ENCODE data around the gene NOTCH3. TPM values are rescaled to one million over a fixed set of nuclear protein-coding genes. Genes with fewer than 3 reads are reported as not detected.

Gene NOTCH3
- total RNA-seq (17.2 and 25.2 TPM in 2 replicates), polyA plus RNA-seq (30.0 and 34.8 TPM in 2 replicates)

- H3K4me2 ChIP-seq: peak within 1 kb of the TSS; percentile 97
- no peaks in the 10 kb centered on the region for H3K9me3 ChIP-seq (ENCODE audit: low read depth)
- peaks cover 20% of the 10 kb centered on the region for H3K79me2 ChIP-seq
- H3K4me1 ChIP-seq (ENCODE audit: insufficient read depth): peaks cover 6% of the 10 kb centered on the region
- peak within 1 kb of the TSS; percentile 93 for H3K4me3 ChIP-seq
- H3K27me3 ChIP-seq: no peaks in the 10 kb centered on the region
- peaks cover 10% of the 10 kb centered on the region for H4K20me1 ChIP-seq (ENCODE audit: insufficient read depth, poor library complexity, severe bottlenecking)
- WGBS (ENCODE audit: low lambda C conversion rate, missing lambda C conversion rate): 4% methylated on average over 27 of the region's 74 CpGs
- peak within 1 kb of the TSS; percentile 91 for H3K27ac ChIP-seq
- H2AFZ ChIP-seq: peak within 1 kb of the TSS; percentile 83
- TF ChIP-seq CTCF (IDR thresholded peaks at IDR 0.05; ENCODE audit: poor library complexity) (no peak), EZH2 (IDR thresholded peaks at IDR 0.05; ENCODE audit: borderline replicate concordance) (no peak), EZH2phosphoT487 (IDR thresholded peaks at IDR 0.05; ENCODE audit: low read depth, severe bottlenecking, unreplicated experiment) (no peak)
- H3K36me3 ChIP-seq (replicated peaks; ENCODE audit: insufficient read depth, low read depth): no peaks in the 10 kb centered on the region
- peak; percentile 74 for DNase-seq (ENCODE audit: low spot score)
- H3K9me2 ChIP-seq (replicated peaks; ENCODE audit: insufficient read depth): no peaks in the 10 kb centered on the region
These were observed at the start of gene NOTCH3 for GRCh38 chr19:15200553-15201364. NOTCH3 (minus strand) TSS chr19:15200995; CDS start chr19:15200905, 90 bp downstream.

- no peak overlapping the region for H3K4me2 ChIP-seq
- H2AFZ ChIP-seq: no peak overlapping the region
- no peaks in the 10 kb centered on the region for H3K9me3 ChIP-seq (ENCODE audit: low read depth)
- no peaks in the 10 kb centered on the region for H3K9me2 ChIP-seq (replicated peaks; ENCODE audit: insufficient read depth)
- no peak for TF ChIP-seq EZH2phosphoT487 (IDR thresholded peaks at IDR 0.05; ENCODE audit: low read depth, severe bottlenecking, unreplicated experiment)
- TF ChIP-seq EZH2 (IDR thresholded peaks at IDR 0.05; ENCODE audit: borderline replicate concordance): no peak
- no peak for TF ChIP-seq CTCF (IDR thresholded peaks at IDR 0.05; ENCODE audit: poor library complexity)
- no peaks in the 10 kb centered on the region for H3K27me3 ChIP-seq
- H3K4me1 ChIP-seq (ENCODE audit: insufficient read depth): peaks cover 49% of the 10 kb centered on the region
- H4K20me1 ChIP-seq (ENCODE audit: insufficient read depth, poor library complexity, severe bottlenecking): peaks cover 67% of the 10 kb centered on the region
- no peaks in the 10 kb centered on the region for H3K36me3 ChIP-seq (replicated peaks; ENCODE audit: insufficient read depth, low read depth)
- peaks cover 74% of the 10 kb centered on the region for H3K79me2 ChIP-seq
- no peak overlapping the region for H3K4me3 ChIP-seq
- peak overlapping the region; percentile 80 for H3K27ac ChIP-seq
- 89% methylated on average over 1 of the region's 1 CpG for WGBS (ENCODE audit: low lambda C conversion rate, missing lambda C conversion rate)
- DNase-seq (ENCODE audit: low spot score): no peak
These were observed 49.8 kb upstream of the NOTCH3 start for GRCh38 chr19:15250640-15250993.

- no peaks in the 10 kb centered on the region for H3K27me3 ChIP-seq
- H3K4me1 ChIP-seq (ENCODE audit: insufficient read depth): peaks cover 49% of the 10 kb centered on the region
- no peaks in the 10 kb centered on the region for H3K36me3 ChIP-seq (replicated peaks; ENCODE audit: insufficient read depth, low read depth)
- H4K20me1 ChIP-seq (ENCODE audit: insufficient read depth, poor library complexity, severe bottlenecking): peaks cover 67% of the 10 kb centered on the region
- H3K79me2 ChIP-seq: peaks cover 78% of the 10 kb centered on the region
- H3K4me3 ChIP-seq: no peak overlapping the region
- peak; percentile 39 for DNase-seq (ENCODE audit: low spot score)
- H3K27ac ChIP-seq: peak overlapping the region; percentile 80
- H2AFZ ChIP-seq: no peak overlapping the region
- H3K4me2 ChIP-seq: no peak overlapping the region
- WGBS (ENCODE audit: low lambda C conversion rate, missing lambda C conversion rate): 79% methylated on average over 15 of the region's 15 CpGs
- no peaks in the 10 kb centered on the region for H3K9me3 ChIP-seq (ENCODE audit: low read depth)
- TF ChIP-seq CTCF (IDR thresholded peaks at IDR 0.05; ENCODE audit: poor library complexity): no peak
- no peak for TF ChIP-seq EZH2phosphoT487 (IDR thresholded peaks at IDR 0.05; ENCODE audit: low read depth, severe bottlenecking, unreplicated experiment)
- no peak for TF ChIP-seq EZH2 (IDR thresholded peaks at IDR 0.05; ENCODE audit: borderline replicate concordance)
- no peaks in the 10 kb centered on the region for H3K9me2 ChIP-seq (replicated peaks; ENCODE audit: insufficient read depth)
These were observed 49.3 kb upstream of the NOTCH3 start for GRCh38 chr19:15249972-15250639.
